Stimulated activated CD8-positive, alpha-beta memory T cell treated with anti-CD3 and anti-CD28 coated beads, Interleukin-7, amount 100 ng/mL, for 48 hours (primary cell): ENCODE measurements around the gene RIPOR2.

Experiments
- DNase-seq, 2 donors: peaks; one replicate each; pipeline ENCODE4 v3.0.0-alpha.2; 2020; ENCODE audit warnings: low read depth in 1 of 2; ENCODE audit errors: extremely low read depth in 1 of 2

The RIPOR2 gene

DNA sequence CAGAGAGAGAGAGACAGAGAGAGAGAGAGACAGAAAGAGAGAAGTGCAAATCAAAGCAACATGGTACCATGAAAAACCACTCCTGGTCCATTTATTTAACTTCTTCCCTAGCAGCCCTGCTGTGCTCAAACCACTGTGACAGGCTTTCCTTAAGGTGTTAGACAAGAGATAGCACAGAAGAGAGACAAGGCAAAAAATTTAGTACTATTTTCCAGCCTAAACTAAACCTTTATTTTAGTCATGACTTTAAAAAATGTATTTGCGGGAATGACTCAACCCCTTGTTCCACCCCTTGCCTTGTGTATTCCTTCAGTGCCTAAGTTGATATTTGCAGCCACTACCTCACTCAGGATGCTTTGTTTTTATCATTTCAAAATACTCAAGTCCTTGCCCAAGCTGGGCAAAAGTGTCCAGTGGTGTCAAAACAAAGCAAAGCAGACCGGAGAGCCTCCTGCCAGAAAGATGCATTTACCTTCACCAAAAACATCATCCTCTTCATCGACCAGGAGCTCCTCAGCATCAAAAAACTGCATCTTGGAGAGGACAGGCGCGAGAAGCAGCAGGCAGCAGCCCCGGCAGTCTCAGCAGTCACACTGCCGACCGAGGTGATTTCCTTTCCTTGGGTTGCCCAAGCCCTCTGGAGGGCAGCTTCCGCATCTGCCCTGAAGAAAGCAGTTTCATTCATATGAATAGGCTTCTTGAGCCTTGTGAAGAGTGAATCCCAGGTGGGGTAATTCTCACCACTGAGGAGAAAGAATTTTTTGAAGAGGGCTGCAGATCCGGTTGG, at the start of gene RIPOR2:
Gene RIPOR2 (minus strand): TSS at position 595 of the 787 bp plus-strand sequence. CDS start 62 bp downstream, at position 533.
- peak in 1 of 2 donors; percentile 51 for DNase-seq

GRCh38 chr6:24985323-24985722, 49.6 kb upstream of the RIPOR2 start:
- DNase-seq = no peak

DNA sequence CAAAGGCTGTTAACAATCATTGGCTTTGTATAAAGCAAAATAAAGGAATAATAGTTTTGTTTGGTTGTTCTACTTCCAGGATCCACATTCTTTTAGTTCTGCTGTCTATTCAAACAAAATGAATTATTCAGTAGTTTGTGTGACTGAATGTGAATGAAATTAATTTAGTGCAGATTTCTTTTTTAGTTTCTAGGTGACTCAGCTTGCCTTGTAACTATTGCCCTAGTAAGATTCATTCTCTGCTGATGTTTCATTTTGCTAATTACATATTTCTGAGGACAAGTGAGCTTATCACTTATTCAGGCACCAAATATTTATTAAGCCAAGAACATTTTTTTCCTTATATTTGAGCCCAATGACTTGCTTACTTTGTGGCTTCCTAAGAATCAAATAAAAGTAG, 46.5 kb upstream of the RIPOR2 start:
- DNase-seq = no peak

- DNase-seq = no peak
Observed at GRCh38 chr6:24981386-24981760, 45.6 kb upstream of the RIPOR2 start.

GRCh38 chr6:24980507-24981385, 45.0 kb upstream of the RIPOR2 start:
- no peak for DNase-seq

- DNase-seq = no peak
Observed at GRCh38 chr6:24979176-24979575, 43.4 kb upstream of the RIPOR2 start.

DNA sequence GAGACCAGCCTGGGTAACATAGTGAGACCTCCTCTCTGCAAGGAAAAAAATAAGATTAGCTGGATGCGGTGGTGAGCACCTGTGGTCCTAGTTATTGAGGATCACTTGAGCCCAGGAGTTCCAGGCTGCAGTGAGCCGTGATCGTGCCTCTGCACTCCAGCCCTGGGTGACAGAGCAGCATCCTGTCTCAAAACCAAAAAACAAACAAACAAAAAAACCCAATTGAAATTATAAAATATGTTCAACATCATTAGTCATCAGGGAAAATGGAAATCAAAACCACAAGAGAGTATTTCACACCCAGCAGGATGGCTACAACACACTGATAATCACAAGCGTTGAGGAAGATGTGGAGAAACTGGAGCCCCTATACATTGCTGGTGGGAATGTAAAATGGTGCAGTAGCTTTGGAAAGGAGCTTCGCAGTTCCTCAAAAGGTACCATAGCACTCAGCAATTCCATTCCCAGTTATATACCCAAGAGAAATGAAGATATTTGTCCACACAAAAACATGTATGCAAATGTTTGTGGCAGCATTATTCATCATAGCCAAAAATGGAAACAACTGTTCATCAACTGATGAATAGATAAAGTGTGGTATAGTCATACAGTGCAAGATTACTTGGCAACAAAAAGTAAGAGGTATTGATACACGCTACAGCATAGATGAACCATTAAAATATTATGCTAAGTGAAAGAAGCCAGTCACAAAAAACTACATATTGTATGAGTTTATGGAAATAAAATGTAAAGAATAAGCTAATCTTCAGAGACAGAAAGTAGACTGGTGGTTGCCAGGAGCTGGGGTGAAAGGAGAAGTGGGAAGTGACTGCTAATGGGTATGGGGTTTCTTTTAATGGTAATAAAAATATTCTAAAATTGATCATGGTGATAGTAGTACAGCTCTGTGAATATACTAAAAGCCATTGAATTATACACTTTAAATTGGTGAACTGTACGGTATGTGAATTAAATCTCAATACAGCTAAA, 38.7 kb upstream of the RIPOR2 start:
- DNase-seq = peak in 1 of 2 donors; percentile 37

DNA sequence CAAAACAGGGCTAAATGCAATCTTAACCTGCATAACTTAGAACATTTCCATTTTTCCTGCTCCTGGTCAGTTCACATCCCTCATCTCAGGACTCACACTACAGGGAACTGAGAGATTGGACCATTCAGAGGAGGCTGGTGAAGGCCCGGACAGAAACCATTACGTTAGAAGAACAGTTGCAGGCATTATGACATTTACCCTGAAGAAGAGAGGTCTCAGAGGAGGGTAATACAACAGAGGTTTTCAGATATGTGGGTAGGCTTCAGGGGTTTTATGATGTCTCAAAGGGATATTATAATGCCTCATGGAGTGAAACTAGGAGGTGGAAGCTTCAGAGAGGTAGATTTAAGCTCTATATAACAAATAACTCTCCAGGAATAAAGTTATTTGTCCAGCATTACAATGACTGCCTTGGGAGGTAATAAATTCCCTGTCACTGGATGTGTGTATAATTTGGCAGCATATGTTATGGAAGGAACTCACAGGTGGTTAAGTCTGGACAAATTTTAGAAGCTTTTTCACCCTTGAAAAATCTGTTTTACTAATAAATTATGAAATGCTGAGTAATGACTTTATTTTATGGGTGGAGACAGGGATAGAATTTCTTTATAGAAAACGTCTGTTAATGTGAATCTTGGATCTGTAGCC, 36.7 kb upstream of the RIPOR2 start:
- DNase-seq = no peak

- DNase-seq = no peak
Observed at GRCh38 chr6:24971067-24971466, 35.3 kb upstream of the RIPOR2 start.

GRCh38 chr6:24969343-24969860, 33.6 kb upstream of the RIPOR2 start:
- DNase-seq = no peak

- DNase-seq = no peak
Observed at GRCh38 chr6:24968783-24969182, 33.0 kb upstream of the RIPOR2 start.

- DNase-seq = no peak
Observed at GRCh38 chr6:24967211-24967610, 31.5 kb upstream of the RIPOR2 start.

DNA sequence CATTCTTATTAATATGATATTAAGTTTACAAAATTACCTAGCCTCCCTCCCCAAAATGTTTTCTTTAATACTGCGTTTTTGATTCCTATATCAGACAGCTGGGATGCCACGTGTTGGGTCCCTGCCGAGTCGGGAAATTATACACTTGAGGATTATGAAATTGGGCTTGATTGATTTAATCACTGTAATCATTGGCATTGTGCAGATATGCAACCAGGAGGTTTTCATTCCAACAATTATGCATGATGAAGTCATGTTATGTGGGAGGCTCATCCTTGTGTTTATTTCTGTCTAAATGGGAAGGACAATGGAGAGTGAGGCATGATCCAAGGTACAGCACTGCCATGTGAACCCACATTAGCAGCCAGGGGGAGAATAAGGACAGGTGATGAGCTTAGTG, 30.6 kb upstream of the RIPOR2 start:
- DNase-seq = no peak

- no peak for DNase-seq
Observed at GRCh38 chr6:24963887-24964570, 28.3 kb upstream of the RIPOR2 start.

DNA sequence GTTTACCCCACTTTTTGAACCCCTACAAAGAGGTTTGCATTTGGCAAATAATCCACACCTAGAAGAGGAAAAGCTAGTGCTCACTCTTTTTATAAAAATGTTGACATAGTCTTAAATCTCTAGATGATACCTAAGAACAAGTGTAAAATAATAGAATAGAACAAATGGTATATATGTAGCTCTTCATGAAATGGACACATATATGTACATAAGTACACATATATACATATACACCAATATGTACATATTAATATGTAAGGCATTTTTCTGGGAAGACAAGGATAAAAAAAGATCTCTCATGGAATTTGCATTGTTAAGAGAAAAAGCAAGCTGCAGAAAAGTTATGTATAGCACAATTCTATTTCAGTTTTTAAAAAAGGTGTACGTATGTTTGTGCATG, 27.6 kb upstream of the RIPOR2 start:
- DNase-seq = no peak

DNA sequence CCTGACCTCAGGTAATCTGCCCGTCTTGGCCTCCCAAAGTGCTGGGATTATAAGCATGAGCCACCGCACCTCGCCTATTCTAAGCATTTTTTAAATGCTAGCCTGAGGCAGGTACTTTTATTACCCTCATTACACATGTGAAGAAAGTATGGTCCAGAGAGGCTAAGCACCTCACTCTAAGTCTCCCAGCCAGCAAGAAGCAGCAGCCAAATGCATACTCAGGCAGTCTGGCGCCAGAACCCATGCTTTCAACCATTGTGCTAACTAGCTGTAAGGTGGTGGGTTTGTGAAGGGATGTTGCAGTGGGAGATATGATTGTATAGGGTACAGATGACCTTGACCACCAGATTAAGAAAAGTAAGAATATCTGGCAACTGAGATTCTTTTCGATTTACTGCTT, 26.1 kb upstream of the RIPOR2 start:
- no peak for DNase-seq

- no peak for DNase-seq
Observed at GRCh38 chr6:24960991-24961475, 25.3 kb upstream of the RIPOR2 start.

DNA sequence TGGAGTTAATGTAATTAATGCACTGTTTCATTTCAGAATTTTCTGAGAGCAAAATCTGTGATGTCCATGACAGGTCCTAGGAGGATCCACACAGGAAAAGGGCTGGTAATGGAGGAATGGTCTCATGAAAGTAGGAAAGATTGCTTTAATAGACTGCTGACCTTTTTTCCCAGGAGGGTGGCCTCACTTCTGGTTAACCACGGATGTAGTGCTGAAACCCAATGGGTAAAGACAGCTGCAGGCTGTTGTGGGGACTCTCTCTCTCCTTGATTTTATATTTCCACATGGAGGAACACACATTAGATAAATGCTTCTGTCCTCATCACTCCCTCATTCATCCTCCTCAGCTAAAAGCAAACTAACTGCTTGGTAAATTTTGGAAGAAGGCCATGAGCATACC, 23.6 kb upstream of the RIPOR2 start:
- no peak for DNase-seq

GRCh38 chr6:24957199-24957598, 21.4 kb upstream of the RIPOR2 start:
- DNase-seq = no peak
